ENCODE measurements around the gene TJAP1.

DNA sequence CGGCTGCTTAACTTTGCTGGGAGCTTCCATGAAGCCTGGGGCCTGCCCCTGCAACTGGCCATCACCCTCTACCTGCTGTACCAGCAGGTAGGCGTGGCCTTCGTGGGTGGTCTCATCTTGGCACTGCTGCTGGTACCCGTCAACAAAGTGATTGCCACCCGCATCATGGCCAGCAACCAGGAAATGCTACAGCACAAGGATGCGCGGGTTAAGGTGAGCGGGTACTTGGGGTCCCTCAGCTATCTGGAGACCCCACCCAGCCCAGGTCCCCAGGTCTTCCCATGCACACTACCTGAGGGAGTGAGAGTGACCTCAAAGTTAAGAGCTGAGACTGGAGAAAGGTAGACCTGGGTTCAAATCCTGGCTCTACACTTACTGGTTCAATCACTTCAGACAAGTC is 44.2 kb upstream of the TJAP1 start:
- TF ChIP-seq, protein P1, sequence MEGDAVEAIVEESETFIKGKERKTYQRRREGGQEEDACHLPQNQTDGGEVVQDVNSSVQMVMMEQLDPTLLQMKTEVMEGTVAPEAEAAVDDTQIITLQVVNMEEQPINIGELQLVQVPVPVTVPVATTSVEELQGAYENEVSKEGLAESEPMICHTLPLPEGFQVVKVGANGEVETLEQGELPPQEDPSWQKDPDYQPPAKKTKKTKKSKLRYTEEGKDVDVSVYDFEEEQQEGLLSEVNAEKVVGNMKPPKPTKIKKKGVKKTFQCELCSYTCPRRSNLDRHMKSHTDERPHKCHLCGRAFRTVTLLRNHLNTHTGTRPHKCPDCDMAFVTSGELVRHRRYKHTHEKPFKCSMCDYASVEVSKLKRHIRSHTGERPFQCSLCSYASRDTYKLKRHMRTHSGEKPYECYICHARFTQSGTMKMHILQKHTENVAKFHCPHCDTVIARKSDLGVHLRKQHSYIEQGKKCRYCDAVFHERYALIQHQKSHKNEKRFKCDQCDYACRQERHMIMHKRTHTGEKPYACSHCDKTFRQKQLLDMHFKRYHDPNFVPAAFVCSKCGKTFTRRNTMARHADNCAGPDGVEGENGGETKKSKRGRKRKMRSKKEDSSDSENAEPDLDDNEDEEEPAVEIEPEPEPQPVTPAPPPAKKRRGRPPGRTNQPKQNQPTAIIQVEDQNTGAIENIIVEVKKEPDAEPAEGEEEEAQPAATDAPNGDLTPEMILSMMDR (IDR thresholded peaks at IDR 0.05; ENCODE audit: poor library complexity) = no peak
- TF ChIP-seq EZH2phosphoT487 (IDR thresholded peaks at IDR 0.05; ENCODE audit: low read depth, severe bottlenecking, unreplicated experiment) = no peak

Measured in hepatocyte (in vitro differentiated cells).